GM23338 (cell line): ENCODE data around the gene EDNRB. TPM values are rescaled to one million over a fixed set of nuclear protein-coding genes. Genes with fewer than 3 reads are reported as not detected.
A peak's percentile ranks its signal among the peaks of the same experiment; 100 is the strongest.

ENCODE experiments used
- ATAC-seq: fragments of 200-7000 bp; cut with Tn5 transposase; 3 replicates; pipeline ENCODE4 v1.9.1; 2020
- DNase-seq: peaks from one replicate; pipeline ENCODE4 v3.0.0-alpha.2; 2015; ENCODE audit warnings: low spot score
- H2AFZ ChIP-seq: fragments of 200-600 bp; sonication (generic); 2 replicates; pipeline ENCODE4 v1.8.0; 2016; ENCODE audit warnings: antibody characterized with exemption, mild to moderate bottlenecking, moderate library complexity
- H3F3A ChIP-seq: fragments of 200-600 bp; sonication (generic); replicated peaks from 2 replicates; pipeline ENCODE4 v1.8.0; 2017; ENCODE audit warnings: antibody characterized with exemption, mixed run types, low read depth
- H3K27ac ChIP-seq: fragments of 200-600 bp; sonication (generic); 2 replicates; pipeline ENCODE4 v1.6.1; 2016; ENCODE audit warnings: low read depth
- H3K27me3 ChIP-seq: fragments of 200-600 bp; sonication (generic); 2 replicates; pipeline ENCODE4 v1.8.0; 2016; ENCODE audit warnings: mild to moderate bottlenecking, mixed run types, moderate library complexity; ENCODE audit not compliant: insufficient read depth
- H3K36me3 ChIP-seq: fragments of 200-600 bp; sonication (generic); 2 replicates; pipeline ENCODE4 v1.8.0; 2016; ENCODE audit warnings: mild to moderate bottlenecking; ENCODE audit not compliant: insufficient read depth
- H3K4me1 ChIP-seq: fragments of 200-600 bp; sonication (generic); 2 replicates; pipeline ENCODE4 v1.8.0; 2016; ENCODE audit warnings: mild to moderate bottlenecking, moderate library complexity; ENCODE audit not compliant: insufficient read depth
- H3K4me2 ChIP-seq: fragments of 200-600 bp; sonication (generic); 2 replicates; pipeline ENCODE4 v1.7.1; 2017; ENCODE audit warnings: mixed run types
- H3K4me3 ChIP-seq: fragments of 200-600 bp; sonication (generic); 2 replicates; pipeline ENCODE4 v1.6.1; 2016; ENCODE audit warnings: mixed run types
- H3K79me2 ChIP-seq: fragments of 200-600 bp; sonication (generic); replicated peaks from 2 replicates; pipeline ENCODE4 v1.8.0; 2017; ENCODE audit warnings: mild to moderate bottlenecking; ENCODE audit not compliant: insufficient read depth
- H3K9me2 ChIP-seq: fragments of 200-600 bp; sonication (generic); 2 replicates; pipeline ENCODE4 v1.8.0; 2017; ENCODE audit not compliant: insufficient read depth
- H4K20me1 ChIP-seq: fragments of 200-600 bp; sonication (generic); replicated peaks from 2 replicates; pipeline ENCODE4 v1.8.0; 2017; ENCODE audit warnings: mild to moderate bottlenecking; ENCODE audit not compliant: insufficient read depth
- H3K27ac Mint-ChIP-seq: 2 replicates; pipeline ENCODE4 v1.8.0; 2020; ENCODE audit warnings: inconsistent platforms, mild to moderate bottlenecking, moderate library complexity, mixed read lengths
- H3K27me3 Mint-ChIP-seq: 3 replicates; pipeline ENCODE4 v1.8.0; 2022; ENCODE audit warnings: low read depth, mild to moderate bottlenecking, moderate library complexity, mixed read lengths, inconsistent platforms; ENCODE audit not compliant: insufficient read depth, poor library complexity
- H3K36me3 Mint-ChIP-seq: 3 replicates; pipeline ENCODE4 v1.8.0; 2021; ENCODE audit warnings: low read depth, mild to moderate bottlenecking, inconsistent platforms, moderate library complexity, mixed read lengths
- H3K4me1 Mint-ChIP-seq: 3 replicates; pipeline ENCODE4 v1.8.0; 2020; ENCODE audit warnings: mild to moderate bottlenecking, inconsistent platforms, mixed read lengths
- H3K4me3 Mint-ChIP-seq: 3 replicates; pipeline ENCODE4 v1.8.0; 2021; ENCODE audit warnings: moderate library complexity, mild to moderate bottlenecking, inconsistent platforms, mixed read lengths
- H3K9me3 Mint-ChIP-seq: 3 replicates; pipeline ENCODE4 v1.8.0; 2020; ENCODE audit warnings: moderate library complexity, mild to moderate bottlenecking, inconsistent platforms, mixed read lengths
- CREB1 ChIP-seq: fragments of 250-450 bp; sonication (Bioruptor Pico); IDR thresholded peaks from 2 replicates; pipeline ENCODE4 v1.5.0; 2020; ENCODE audit warnings: low read depth, mild to moderate bottlenecking, moderate library complexity
- EZH2phosphoT487 ChIP-seq: fragments of 200-600 bp; sonication (generic); IDR thresholded peaks from one replicate; pipeline ENCODE4 v1.8.1; 2018; ENCODE audit warnings: antibody characterized with exemption; ENCODE audit not compliant: unreplicated experiment
- JUNB ChIP-seq: IDR thresholded peaks from one replicate; pipeline ENCODE4 v1.6.1; 2016; ENCODE audit warnings: antibody characterized with exemption; ENCODE audit not compliant: unreplicated experiment
- NANOG ChIP-seq: IDR thresholded peaks from 2 replicates; pipeline ENCODE4 v1.6.1; 2016; ENCODE audit warnings: antibody characterized with exemption, borderline replicate concordance
- POLR2AphosphoS5 ChIP-seq: IDR thresholded peaks from 2 replicates; pipeline ENCODE4 v1.6.1; 2016; ENCODE audit warnings: antibody characterized with exemption, low read depth
- ZNF331 ChIP-seq: fragments of 250-450 bp; sonication (Bioruptor Pico); IDR thresholded peaks from 2 replicates; pipeline ENCODE4 v1.5.0; 2020; ENCODE audit warnings: low read depth, mild to moderate bottlenecking, moderate library complexity
- polyA plus RNA-seq: library from polyadenylated mRNA; unstranded; fragments of >200 nt; fragmentation: Nextera tagmentation; extraction: Ambion mirVana; gene quantifications from 2 replicates; pipeline ENCODE4 v1.2.1, GENCODE V29; 2016
- total RNA-seq: library from RNA; depleted of rRNA; stranded (reverse); fragments of >200 nt; shearing (Covaris generic); gene quantifications from 2 replicates; pipeline ENCODE4 v1.2.3, GENCODE V29; 2014
- TF ChIP-seq, protein P1 (sequence below): fragments of 250-450 bp; sonication (Bioruptor Pico); IDR thresholded peaks from 2 replicates; pipeline ENCODE4 v1.5.0; 2020; ENCODE audit warnings: mild to moderate bottlenecking, moderate library complexity
- TF ChIP-seq, protein P2 (sequence below), 2 experiments: fragments of 200-600 bp in 1 of 2; sonication (generic) in 1 of 2; conservative IDR thresholded peaks; 2 replicates each; pipeline versions ENCODE4 v1.5.1 to v1.6.1; 2016 to 2017; ENCODE audit warnings: antibody characterized with exemption in 2 of 2, low read depth in 2 of 2, mild to moderate bottlenecking in 2 of 2, moderate library complexity in 1 of 2

EDNRB gene
- total and polyA plus RNA-seq, 2 experiments from 2014 or later: 27.9 to 28.9 TPM

DNA sequence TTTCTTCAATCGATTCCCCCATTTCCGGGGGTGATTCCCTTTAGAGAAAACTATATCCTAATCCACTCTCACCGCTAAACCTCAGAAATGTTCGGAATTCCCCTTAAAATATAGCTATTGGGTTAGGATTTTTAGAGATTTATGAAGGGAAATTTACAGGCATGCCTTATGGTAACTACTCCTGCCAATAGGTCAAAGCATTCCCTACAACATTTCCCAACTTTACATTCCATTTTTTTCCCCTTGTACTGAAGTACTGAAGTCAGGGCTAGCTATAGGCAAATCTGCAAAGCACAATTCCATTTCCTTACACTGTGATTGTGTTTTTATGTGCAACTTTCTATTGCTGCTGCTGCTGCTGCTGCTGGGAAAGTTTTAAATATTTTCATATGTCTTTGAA is 2.1 kb downstream of the EDNRB start:
- ATAC-seq (no peak), DNase-seq (no peak)
- Histone ChIP-seq H2AFZ (no peak overlapping the region), H3K27ac (no peak overlapping the region), H3K9me2 (peaks cover 11% of the 10 kb centered on the region; the same call in 1 of the 2 replicates), H3K4me2 (peak overlapping the region; percentile 95), H3K27me3 (peaks cover 38% of the 10 kb centered on the region), H3K4me3 (peak overlapping the region; percentile 77), H3K36me3 (no peaks in the 10 kb centered on the region), H3K79me2 (peaks cover 49% of the 10 kb centered on the region), H3K4me1 (peaks cover 33% of the 10 kb centered on the region), H4K20me1 (no peaks in the 10 kb centered on the region), H3F3A (0 out of 2 replicates have a peak, but pooled peaks cover 7% of the 10 kb centered on the region)
- H3K27ac Mint-ChIP-seq: no peak overlapping the region
- TF ChIP-seq CREB1 (CRISPR knock-in tag): no peak
- TF ChIP-seq ZNF331: no peak
- TF ChIP-seq, protein P1, sequence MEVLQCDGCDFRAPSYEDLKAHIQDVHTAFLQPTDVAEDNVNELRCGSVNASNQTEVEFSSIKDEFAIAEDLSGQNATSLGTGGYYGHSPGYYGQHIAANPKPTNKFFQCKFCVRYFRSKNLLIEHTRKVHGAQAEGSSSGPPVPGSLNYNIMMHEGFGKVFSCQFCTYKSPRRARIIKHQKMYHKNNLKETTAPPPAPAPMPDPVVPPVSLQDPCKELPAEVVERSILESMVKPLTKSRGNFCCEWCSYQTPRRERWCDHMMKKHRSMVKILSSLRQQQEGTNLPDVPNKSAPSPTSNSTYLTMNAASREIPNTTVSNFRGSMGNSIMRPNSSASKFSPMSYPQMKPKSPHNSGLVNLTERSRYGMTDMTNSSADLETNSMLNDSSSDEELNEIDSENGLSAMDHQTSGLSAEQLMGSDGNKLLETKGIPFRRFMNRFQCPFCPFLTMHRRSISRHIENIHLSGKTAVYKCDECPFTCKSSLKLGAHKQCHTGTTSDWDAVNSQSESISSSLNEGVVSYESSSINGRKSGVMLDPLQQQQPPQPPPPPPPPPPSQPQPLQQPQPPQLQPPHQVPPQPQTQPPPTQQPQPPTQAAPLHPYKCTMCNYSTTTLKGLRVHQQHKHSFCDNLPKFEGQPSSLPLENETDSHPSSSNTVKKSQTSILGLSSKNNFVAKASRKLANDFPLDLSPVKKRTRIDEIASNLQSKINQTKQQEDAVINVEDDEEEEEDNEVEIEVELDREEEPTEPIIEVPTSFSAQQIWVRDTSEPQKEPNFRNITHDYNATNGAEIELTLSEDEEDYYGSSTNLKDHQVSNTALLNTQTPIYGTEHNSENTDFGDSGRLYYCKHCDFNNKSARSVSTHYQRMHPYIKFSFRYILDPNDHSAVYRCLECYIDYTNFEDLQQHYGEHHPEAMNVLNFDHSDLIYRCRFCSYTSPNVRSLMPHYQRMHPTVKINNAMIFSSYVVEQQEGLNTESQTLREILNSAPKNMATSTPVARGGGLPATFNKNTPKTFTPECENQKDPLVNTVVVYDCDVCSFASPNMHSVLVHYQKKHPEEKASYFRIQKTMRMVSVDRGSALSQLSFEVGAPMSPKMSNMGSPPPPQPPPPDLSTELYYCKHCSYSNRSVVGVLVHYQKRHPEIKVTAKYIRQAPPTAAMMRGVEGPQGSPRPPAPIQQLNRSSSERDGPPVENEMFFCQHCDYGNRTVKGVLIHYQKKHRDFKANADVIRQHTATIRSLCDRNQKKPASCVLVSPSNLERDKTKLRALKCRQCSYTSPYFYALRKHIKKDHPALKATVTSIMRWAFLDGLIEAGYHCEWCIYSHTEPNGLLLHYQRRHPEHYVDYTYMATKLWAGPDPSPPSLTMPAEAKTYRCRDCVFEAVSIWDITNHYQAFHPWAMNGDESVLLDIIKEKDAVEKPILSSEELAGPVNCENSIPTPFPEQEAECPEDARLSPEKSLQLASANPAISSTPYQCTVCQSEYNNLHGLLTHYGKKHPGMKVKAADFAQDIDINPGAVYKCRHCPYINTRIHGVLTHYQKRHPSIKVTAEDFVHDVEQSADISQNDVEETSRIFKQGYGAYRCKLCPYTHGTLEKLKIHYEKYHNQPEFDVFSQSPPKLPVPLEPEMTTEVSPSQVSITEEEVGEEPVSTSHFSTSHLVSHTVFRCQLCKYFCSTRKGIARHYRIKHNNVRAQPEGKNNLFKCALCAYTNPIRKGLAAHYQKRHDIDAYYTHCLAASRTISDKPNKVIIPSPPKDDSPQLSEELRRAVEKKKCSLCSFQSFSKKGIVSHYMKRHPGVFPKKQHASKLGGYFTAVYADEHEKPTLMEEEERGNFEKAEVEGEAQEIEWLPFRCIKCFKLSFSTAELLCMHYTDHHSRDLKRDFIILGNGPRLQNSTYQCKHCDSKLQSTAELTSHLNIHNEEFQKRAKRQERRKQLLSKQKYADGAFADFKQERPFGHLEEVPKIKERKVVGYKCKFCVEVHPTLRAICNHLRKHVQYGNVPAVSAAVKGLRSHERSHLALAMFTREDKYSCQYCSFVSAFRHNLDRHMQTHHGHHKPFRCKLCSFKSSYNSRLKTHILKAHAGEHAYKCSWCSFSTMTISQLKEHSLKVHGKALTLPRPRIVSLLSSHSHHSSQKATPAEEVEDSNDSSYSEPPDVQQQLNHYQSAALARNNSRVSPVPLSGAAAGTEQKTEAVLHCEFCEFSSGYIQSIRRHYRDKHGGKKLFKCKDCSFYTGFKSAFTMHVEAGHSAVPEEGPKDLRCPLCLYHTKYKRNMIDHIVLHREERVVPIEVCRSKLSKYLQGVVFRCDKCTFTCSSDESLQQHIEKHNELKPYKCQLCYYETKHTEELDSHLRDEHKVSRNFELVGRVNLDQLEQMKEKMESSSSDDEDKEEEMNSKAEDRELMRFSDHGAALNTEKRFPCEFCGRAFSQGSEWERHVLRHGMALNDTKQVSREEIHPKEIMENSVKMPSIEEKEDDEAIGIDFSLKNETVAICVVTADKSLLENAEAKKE: no peak
- no peak for TF ChIP-seq JUNB
- no peak for TF ChIP-seq EZH2phosphoT487
- TF ChIP-seq, protein P2, sequence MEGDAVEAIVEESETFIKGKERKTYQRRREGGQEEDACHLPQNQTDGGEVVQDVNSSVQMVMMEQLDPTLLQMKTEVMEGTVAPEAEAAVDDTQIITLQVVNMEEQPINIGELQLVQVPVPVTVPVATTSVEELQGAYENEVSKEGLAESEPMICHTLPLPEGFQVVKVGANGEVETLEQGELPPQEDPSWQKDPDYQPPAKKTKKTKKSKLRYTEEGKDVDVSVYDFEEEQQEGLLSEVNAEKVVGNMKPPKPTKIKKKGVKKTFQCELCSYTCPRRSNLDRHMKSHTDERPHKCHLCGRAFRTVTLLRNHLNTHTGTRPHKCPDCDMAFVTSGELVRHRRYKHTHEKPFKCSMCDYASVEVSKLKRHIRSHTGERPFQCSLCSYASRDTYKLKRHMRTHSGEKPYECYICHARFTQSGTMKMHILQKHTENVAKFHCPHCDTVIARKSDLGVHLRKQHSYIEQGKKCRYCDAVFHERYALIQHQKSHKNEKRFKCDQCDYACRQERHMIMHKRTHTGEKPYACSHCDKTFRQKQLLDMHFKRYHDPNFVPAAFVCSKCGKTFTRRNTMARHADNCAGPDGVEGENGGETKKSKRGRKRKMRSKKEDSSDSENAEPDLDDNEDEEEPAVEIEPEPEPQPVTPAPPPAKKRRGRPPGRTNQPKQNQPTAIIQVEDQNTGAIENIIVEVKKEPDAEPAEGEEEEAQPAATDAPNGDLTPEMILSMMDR (conservative IDR thresholded peaks at IDR 0.05; ENCODE audit: low read depth in 2 of 2): no peak
- TF ChIP-seq NANOG: no peak
- no peak for TF ChIP-seq POLR2AphosphoS5
- no peak overlapping the region; the same call in 2 of the 3 replicates for H3K4me3 Mint-ChIP-seq
- no peaks in the 10 kb centered on the region for H3K9me3 Mint-ChIP-seq
- H3K4me1 Mint-ChIP-seq: peaks cover 29% of the 10 kb centered on the region; the same call in 2 of the 3 replicates
- peaks cover 3% of the 10 kb centered on the region for H3K36me3 Mint-ChIP-seq
- peaks cover 8% of the 10 kb centered on the region for H3K27me3 Mint-ChIP-seq
